ENCODE data around the gene SLC2A10.

SLC2A10 gene

DNA sequence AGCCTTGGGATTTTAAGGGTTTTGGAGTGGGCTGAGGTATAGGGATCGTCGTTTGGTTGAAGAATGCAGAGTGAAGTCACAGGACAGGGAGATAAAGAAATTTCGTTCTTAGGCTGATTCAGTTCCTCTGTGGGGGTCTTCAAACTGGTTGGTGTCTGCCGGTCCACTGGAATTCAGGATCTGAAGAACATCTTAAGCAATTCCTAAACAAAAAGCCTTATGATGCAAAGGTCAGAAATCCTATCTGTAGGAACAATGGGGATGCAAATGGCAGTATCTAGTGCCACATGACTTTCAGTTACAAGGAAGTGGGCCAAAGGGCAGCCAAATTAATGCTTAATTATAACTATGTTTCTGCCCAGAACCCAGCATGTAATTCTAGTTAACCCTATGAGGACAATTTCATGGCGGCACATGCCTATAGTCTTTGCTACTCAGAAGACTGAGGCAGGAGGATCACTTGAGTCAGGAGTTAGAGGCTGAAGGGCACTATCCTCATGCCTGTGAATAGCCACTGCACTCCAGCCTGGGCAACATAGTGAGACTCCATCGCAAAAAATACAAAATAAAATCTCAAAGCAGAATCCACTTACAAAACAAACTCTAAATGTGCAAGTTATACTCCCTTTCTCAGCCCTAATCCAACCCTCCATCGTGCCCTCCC lies 4.6 kb upstream of the SLC2A10 start:
- DNase-seq: no peak

DNA sequence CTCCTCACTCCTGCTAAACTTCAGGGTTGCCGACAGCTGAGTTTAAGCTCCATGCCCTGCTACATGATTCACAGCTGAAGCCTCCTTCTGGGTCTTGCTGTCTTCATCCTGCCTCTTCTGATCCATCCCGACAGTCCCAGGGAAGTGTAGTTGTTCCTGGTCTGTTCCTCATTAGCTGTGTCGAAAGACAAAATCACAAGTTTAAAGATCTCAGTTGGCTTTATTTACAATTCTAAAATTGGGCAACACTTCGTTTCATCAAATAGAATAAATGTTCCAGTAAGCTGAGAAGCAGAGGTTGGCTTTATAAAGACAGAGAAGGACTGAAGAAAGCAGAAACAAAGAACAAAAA lies 4.1 kb upstream of the SLC2A10 start:
- DNase-seq: no peak

DNA sequence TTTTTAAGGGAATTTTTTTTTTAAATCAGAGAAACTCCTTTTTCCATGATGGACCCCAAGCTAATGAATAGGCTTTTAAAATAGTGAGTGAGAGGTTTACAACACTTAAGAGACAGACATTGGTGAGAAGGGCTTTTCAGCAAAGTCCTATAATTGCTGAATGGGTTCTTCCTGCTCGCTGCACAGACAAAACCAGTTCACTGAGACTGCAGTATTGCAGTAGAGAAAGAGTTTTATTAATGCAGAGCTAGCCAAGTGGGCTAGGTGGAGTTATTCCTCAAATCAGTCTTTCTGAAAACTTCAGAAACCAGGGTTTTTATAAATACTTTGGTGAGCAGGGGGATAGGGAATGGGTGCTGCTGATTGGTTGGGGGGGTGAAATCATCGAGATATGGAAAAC lies 3.2 kb upstream of the SLC2A10 start:
- DNase-seq: no peak

DNA sequence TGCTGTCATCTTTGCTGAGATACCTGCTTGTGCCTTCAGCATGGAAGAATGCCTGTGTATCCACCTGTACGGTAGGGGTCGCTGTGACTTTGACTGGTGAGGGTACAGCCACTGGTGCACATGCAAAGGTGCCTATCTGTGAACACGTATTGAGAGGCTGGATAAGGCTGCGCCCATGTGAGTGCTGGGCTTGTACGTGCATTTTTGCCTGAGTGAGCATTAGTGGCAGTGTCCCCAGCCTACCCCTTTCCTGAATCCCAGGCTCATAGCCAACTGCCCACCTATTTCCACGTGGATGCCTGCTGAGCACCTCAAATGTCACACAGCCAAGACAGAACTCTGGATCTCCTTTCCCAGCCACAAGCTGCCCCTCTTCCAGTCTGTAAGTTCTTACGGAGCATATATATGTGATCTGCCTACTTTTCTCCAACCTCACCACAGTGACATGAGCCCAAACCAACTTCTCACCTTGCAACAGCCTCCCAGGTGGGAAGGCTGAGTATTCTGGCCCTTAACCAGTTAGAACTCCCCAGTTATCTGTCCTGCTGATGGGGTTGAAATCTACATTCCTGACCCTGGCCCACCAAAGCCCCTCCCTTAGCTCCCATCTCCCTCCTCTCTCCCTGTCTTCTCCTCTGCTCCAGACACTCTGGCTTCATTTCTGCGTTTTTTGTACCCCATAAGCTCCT lies 1.1 kb upstream of the SLC2A10 start:
- DNase-seq: no peak

DNA sequence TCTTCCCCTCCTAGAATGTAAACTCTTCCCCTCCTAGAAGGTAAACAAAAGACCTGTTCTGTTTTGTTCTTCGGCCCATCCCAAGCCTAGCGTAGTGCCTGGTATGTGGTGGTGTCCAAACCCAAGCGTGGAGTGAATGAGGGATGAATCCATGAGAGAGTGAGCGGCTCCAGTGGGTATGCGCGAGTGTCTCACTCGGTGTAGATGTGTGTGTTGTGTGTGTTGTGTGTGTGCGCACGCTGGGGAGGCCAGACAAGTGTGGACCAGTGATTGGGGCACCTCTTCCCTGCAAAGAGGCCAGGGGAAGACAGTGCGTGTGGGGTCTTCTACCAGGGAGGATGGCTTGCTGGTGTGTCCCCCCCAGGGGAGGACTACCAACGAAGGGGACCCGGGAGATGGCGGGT lies 392 bp upstream of the SLC2A10 start:
- DNase-seq: no peak

DNA sequence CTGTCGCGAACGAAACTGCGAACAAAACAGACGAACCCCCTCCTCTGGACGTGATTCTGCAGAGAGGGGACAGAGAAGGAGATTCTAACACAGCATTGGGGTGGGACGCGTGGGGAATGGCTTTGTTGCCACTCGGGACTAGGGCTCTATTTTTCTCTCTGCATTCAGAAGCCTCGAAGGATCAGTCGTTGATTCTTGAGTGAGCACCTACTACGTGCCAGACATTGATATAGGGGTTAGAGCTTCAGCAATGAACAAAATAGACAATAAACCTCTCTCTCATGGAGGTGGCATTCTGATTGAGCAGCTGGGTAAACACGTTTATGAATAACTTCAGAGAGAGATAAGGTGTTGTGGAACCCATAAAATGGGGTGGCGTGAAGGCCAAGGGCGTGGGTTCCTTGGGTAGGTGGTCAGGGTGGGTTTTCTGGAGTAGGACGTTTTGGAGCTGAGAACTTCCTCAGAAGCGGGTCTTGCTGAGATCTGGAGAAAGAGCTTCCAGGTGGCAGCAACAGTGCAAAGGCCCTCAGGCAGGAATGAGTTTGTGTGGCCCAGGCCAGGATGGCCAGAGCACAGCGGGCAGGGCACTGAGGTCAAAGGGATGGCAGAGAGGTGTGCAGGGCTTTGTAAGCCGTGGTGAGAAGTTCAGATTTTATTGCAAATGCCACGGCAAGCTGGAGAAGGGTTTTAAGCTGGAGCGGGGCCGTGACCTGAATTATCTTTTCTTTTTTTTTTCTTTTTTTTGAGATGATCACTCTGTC lies 884 bp downstream of the SLC2A10 start:
- DNase-seq: no peak

DNA sequence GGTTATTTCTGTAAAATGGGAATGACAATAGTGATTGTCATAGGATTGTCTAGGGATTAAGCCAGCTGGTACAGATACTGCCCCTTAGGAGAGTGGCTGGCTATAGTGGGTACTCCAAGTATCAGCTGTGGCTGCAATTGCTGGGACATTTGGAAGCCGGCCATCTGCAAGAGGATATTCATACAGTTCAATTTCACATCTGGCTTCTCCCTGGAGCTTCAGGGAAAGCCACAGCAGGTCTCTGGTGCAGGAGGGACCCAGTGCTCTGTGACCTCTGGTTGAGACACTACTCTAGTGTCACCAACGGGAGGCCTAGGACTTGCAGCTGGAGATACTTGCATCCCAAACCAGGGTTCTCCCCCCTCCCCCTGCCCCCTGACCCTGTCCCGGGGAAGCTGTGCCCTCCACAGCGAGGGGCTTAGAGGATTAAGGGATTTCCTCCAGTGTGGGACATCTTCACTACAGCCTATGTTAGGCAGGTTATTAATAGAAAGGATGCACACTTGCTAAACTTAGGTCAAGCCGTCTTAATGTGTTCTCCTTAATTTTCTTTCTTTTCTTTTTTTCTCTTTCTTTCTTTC lies 2.7 kb downstream of the SLC2A10 start:
- DNase-seq: no peak

DNA sequence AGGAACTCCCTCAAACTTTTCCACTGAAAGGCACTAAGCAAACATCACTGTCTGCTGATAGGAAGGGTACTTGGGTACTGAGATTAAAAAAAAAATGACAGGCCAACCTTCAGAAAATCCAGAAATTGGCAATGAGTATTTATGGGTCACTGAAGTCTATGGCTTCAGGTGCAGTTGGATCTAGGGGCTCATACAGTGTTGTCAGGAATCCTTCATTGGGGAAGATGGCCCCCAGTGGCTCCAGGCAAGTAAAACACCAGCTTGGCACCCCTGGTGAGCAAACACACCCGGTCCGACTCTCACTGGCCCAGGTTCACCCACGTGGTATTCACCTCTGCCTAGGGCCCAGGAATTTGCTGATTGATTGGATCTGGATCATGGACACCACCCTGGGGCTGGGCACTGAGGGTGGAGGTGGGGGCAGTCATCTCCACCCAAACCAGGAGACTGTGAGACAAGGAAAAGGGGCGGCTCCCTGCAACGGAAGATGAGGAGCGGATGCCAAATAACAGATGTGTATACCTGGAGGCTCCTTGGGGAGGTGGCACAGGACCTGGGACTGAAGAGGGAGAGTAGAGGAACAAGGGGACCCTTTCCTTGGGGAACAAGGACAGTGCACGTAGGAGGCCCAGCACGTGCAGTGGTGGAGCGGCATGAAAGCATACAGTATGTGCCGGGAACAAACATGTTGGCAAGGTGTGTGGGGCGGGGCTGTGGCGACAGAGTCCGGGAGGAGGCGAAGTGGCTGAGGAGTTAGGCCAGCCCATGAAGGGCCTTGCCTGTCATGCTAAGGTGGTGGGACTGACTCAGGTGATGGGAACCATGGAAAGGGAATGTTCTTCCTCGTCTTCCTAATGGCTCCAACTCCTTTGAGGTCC lies 4.7 kb downstream of the SLC2A10 start:
- no peak for DNase-seq

DNA sequence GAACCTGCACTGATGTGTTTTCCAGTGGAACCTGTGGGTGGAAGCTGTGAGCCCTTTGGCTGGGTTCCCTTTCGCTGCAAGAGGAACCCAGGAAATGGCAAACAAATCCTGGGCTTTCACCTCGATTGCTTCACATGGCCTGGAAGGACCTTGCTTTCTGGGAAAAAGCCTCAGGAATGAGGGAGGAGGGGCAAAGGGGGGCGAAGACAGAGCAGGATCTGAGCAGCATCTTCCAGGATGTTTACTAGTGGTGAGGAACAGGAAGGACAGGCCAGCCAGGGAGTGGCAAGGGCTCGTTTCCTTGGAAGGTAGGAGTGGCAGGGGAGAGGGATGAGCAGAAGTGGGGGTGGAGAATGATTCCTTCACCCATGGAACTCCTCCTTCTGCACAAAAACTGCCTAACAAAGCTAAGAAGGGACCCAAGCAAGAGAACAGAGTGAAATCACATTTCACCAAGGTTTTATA lies 5.9 kb downstream of the SLC2A10 start:
- no peak for DNase-seq

DNA sequence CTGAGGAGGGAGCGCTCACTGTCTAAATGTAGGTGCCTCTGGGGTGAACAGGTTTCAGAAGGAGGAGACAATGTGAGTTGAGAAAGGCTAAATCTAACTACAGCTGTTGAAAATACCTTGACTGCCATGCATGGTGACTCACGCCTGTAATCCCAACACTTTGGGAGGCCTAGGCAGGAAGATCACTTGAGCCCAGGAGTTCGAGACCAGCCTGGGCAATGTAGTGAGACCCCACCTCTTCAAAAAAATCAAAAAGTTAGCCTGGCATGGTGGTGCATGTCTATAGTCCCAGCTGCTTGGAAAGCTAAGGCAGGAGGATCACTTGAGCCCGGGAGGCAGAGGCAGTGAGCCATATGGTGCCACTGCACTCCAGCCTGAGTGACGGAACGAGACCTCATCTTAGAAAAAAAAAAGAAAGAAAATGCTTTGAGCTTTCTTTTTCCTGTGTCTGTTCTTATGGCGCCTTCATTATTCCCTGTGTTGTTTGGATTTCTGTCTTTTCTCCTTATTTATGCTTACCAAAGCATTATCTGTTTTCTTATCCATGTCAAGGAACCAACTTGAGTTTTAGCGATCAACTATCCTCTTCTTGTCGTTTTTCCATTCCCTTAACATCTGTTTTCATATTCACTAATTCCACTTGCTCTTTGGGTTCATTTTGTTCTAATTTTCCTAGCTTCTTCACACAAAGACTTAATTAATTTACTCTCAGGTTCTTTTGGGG lies 8.5 kb downstream of the SLC2A10 start:
- DNase-seq: no peak

DNA sequence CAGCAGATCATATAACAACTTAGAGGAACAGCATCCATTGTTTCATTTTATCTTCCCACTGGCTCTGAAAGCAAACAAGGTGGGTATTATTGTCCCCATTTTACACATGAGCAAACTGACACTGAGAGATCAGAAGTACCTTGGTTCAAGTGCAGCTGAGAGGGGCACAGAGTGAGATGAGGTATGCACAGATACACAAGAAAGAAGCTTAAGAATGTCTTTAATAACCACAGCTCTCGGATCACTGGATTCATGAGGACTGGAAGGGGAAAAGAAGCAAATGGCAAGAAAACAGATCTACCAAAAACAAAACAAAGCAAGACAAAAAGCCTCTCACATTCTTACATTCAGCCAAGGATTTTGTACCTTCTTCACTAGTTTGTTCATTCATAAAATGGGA lies 10.6 kb downstream of the SLC2A10 start:
- DNase-seq: no peak

DNA sequence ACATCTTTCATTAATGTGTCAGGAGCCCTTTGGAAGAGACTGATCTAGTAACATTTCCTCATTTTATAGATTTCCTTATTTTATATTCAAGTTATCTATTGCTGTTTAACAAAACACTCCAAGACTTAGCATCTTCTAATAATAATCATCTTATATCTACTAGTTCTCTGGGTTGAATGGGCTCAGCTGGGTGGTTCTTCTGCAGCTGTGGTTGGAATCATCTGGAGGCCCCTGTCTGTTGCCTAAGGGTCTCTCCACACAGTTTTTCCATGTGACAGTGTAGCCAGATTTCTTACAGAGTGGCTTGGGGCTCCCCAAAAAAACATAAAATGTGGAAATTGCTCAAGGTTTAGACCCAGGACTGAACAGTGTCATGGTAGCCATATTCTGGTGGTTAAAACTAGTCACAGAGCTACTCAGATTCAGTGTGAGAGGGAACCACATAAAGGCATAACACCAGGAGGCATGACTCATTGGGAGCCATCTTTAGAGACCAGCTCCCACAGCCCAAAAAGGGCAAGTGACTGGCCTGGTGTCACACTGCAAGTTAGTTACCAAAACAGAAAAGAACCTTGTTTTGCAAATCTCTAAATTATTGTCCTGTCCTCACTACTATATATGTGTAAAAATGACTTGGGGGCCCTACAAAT lies 11.5 kb downstream of the SLC2A10 start:
- no peak for DNase-seq

DNA sequence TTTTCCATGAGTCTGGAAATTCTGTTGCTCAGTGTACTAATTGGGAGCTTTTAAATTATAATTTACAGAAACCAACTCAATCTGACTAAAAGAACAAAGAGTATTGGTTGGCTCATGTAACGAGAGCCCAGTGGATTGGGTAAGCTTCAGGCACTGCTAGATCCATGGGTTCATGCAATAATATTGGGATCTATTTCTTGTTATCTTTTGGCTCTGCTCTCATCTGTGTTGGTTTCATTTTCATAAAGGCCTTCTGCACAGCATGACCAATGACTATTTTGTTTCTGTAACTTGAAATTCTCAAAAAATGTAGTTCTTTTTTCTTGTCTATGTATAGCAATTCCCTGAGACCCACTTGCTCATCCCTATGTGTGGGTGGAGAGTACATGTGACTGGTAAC lies 12.0 kb downstream of the SLC2A10 start:
- no peak for DNase-seq

DNA sequence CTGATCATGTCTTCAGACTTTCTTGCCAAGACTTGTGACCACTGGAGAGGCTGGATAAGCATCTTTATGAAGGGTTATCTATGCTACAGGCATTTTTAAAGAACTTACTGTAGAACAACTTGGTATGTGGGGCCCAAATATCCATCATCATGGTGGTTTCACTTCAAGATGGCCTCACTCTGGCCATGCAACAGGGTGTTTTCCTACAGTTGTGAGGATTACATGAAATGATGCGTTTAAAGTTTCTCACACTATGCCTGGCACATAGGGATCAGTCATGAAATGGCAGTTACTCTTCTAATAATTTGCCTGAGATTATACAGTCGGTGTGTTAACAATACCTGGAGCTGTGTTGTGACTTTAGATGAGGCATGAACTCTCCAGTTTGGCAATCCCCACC lies 13.0 kb downstream of the SLC2A10 start:
- no peak for DNase-seq

DNA sequence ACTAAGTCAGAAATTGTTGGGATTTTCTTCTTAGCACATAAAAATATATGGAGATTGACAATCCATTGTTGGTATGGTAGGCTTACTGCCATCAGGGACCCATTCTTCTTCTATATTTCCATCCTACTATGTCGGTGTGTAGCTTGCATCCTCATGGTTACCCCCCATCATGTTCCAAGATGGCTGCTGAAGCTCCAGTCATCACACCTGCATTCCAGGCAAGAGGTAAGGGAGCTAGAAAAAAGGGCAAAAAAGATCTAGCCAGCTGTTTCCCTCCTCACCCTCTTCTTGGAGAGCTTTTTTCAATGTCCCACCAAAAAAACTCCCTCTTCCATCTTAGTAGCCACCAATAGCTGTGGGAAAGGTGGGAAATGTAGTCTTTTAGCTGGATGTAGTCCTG lies 13.6 kb downstream of the SLC2A10 start:
- no peak for DNase-seq

DNA sequence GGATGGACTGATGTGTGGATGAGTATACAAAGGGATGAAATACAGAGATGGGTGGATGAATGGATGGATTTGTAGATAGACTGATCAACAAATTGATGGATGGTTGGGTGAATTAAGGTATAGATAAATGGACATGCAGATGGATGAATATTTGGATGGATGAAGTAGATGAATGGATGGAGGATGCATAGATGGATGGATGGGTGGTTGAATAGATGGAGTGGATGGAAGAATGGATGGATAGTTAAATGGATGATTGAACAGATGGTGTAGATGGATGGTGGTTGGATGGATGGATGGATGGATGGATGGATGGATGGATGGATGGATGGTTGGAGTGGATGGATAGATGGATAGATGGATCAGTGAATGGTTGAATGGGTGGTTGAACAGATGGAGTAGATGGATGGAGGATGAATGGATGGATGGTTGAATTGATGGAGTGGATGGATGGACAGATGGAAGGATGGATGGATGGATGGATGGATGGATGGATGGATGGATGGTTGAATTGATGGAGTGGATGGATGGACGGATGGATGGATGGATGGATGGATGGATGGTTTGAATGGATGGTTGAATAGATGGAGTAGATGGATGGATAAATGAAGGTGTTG lies 15.0 kb downstream of the SLC2A10 start:
- no peak for DNase-seq

DNA sequence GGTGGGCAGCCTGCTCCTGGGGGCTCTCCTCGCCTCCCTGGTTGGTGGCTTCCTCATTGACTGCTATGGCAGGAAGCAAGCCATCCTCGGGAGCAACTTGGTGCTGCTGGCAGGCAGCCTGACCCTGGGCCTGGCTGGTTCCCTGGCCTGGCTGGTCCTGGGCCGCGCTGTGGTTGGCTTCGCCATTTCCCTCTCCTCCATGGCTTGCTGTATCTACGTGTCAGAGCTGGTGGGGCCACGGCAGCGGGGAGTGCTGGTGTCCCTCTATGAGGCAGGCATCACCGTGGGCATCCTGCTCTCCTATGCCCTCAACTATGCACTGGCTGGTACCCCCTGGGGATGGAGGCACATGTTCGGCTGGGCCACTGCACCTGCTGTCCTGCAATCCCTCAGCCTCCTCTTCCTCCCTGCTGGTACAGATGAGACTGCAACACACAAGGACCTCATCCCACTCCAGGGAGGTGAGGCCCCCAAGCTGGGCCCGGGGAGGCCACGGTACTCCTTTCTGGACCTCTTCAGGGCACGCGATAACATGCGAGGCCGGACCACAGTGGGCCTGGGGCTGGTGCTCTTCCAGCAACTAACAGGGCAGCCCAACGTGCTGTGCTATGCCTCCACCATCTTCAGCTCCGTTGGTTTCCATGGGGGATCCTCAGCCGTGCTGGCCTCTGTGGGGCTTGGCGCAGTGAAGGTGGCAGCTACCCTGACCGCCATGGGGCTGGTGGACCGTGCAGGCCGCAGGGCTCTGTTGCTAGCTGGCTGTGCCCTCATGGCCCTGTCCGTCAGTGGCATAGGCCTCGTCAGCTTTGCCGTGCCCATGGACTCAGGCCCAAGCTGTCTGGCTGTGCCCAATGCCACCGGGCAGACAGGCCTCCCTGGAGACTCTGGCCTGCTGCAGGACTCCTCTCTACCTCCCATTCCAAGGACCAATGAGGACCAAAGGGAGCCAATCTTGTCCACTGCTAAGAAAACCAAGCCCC lies 16.0 kb downstream of the SLC2A10 start:
- DNase-seq: no peak

DNA sequence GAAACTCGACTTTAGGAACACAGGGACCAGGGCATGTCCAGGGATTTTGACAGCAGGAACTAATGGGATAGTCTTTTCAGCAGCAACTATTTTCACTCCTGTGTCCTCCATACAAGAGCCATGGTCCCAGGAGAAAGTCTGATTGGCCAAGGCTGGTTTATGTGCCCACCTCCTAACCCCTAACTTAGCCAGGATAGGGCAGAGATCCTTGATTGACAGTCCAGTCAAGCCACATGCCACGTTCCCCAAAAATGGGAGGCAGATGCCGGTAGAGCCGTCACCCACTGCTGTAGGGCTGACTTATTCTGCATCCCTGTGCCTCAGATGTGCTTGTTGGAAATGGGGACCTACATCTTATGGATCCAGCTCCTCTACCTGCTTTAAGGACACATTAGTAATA lies 22.3 kb downstream of the SLC2A10 start:
- DNase-seq: no peak

DNA sequence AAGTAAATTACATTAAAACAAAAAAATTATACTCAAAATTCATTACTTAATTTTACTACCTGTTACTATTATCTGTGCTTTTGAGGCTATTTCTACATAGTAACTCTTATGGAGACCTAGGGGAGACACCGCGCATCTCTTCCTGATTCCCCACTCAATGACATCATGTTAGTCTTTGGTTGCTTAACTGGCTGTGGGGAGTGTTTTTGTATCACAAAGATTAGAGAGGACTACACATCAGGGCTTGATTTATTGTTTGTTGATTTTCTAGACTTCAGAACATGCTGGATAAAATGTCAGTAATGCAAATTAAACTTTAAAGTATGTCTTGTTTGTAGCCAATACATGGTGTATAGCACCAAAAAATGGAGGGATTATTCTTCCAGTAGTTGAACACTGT lies 26.0 kb downstream of the SLC2A10 start:
- no peak for DNase-seq
